RWPE2 (cell line): ENCODE results near the gene USP34.

Source experiments
- ATAC-seq: fragments of 200-7000 bp; cut with Tn5 transposase; 3 replicates; pipeline ENCODE4 v1.9.1; 2021; ENCODE audit warnings: low read depth
- DNase-seq: peaks from one replicate; pipeline ENCODE4 v3.0.0-alpha.2; 2020; ENCODE audit warnings: low spot score
- H3K27ac ChIP-seq: fragments of 450-650 bp; 2 replicates; pipeline ENCODE4 v1.5.1; 2017; ENCODE audit warnings: mild to moderate bottlenecking; ENCODE audit not compliant: poor library complexity, severe bottlenecking
- H3K27me3 ChIP-seq: fragments of 250-450 bp; sonication (Bioruptor Pico); 2 replicates; pipeline ENCODE4 v1.5.1; 2021; ENCODE audit warnings: mild to moderate bottlenecking, moderate library complexity; ENCODE audit not compliant: insufficient read depth, poor library complexity, severe bottlenecking
- H3K36me3 ChIP-seq: fragments of 250-450 bp; sonication (Bioruptor Pico); 2 replicates; pipeline ENCODE4 v1.5.1; 2020; ENCODE audit warnings: low read depth, mild to moderate bottlenecking, moderate library complexity
- H3K4me1 ChIP-seq: fragments of 250-450 bp; sonication (Bioruptor Pico); 2 replicates; pipeline ENCODE4 v1.5.1; 2021; ENCODE audit warnings: mild to moderate bottlenecking, moderate library complexity; ENCODE audit not compliant: insufficient read depth, poor library complexity, severe bottlenecking
- H3K4me3 ChIP-seq: fragments of 250-450 bp; sonication (Bioruptor Pico); 2 replicates; pipeline ENCODE4 v1.5.1; 2021; ENCODE audit warnings: mild to moderate bottlenecking, moderate library complexity; ENCODE audit not compliant: severe bottlenecking
- H3K9me3 ChIP-seq: fragments of 250-450 bp; sonication (Bioruptor Pico); 2 replicates; pipeline ENCODE4 v1.5.1; 2021; ENCODE audit warnings: mild to moderate bottlenecking, moderate library complexity; ENCODE audit not compliant: severe bottlenecking
- CTCF ChIP-seq: fragments of 450-650 bp; IDR thresholded peaks from one replicate; pipeline ENCODE4 v1.5.1; 2017; ENCODE audit warnings: mild to moderate bottlenecking, moderate library complexity; ENCODE audit not compliant: poor library complexity, severe bottlenecking

USP34 gene

GRCh38 chr2:61363580-61363979 is 107.3 kb downstream of the USP34 start:
- DNase-seq (no peak), ATAC-seq (no peak)
- Histone ChIP-seq H3K36me3 (peaks cover 36% of the 10 kb centered on the region), H3K27me3 (no peaks in the 10 kb centered on the region), H3K4me1 (no peaks in the 10 kb centered on the region), H3K4me3 (no peak overlapping the region), H3K27ac (no peak overlapping the region), H3K9me3 (no peaks in the 10 kb centered on the region)
- no peak for TF ChIP-seq CTCF

GRCh38 chr2:61362873-61363272 is 108.0 kb downstream of the USP34 start:
- no peak for TF ChIP-seq CTCF
- Histone ChIP-seq H3K27me3 (no peaks in the 10 kb centered on the region), H3K4me3 (no peak overlapping the region), H3K27ac (no peak overlapping the region), H3K9me3 (no peaks in the 10 kb centered on the region), H3K4me1 (peaks cover 1% of the 10 kb centered on the region), H3K36me3 (peaks cover 32% of the 10 kb centered on the region)
- ATAC-seq: no peak
- no peak for DNase-seq

GRCh38 chr2:61361068-61361467 is 109.8 kb downstream of the USP34 start:
- ATAC-seq (no peak), DNase-seq (no peak)
- Histone ChIP-seq H3K4me1 (peaks cover 6% of the 10 kb centered on the region), H3K9me3 (no peaks in the 10 kb centered on the region), H3K4me3 (no peak overlapping the region), H3K27me3 (no peaks in the 10 kb centered on the region), H3K27ac (no peak overlapping the region), H3K36me3 (peaks cover 25% of the 10 kb centered on the region)
- no peak for TF ChIP-seq CTCF

GRCh38 chr2:61359058-61359457 is 111.8 kb downstream of the USP34 start:
- H3K36me3 ChIP-seq: peaks cover 22% of the 10 kb centered on the region
- ATAC-seq (no peak), DNase-seq (no peak)
- no peak overlapping the region for H3K4me3 ChIP-seq
- no peaks in the 10 kb centered on the region for H3K27me3 ChIP-seq
- TF ChIP-seq CTCF: no peak
- peaks cover 2% of the 10 kb centered on the region for H3K9me3 ChIP-seq
- H3K4me1 ChIP-seq: peaks cover 6% of the 10 kb centered on the region
- H3K27ac ChIP-seq: no peak overlapping the region

- no peak for ATAC-seq
- Histone ChIP-seq H3K27ac (no peak overlapping the region), H3K36me3 (peaks cover 21% of the 10 kb centered on the region)
Measured at GRCh38 chr2:61357681-61358080, 113.2 kb downstream of the USP34 start.

More at GRCh38 chr2:61357681-61358080, 113.2 kb downstream of the USP34 start:
- no peak for TF ChIP-seq CTCF
- no peaks in the 10 kb centered on the region for H3K27me3 ChIP-seq
- DNase-seq: no peak
- no peak overlapping the region for H3K4me3 ChIP-seq
- peaks cover 8% of the 10 kb centered on the region for H3K9me3 ChIP-seq
- H3K4me1 ChIP-seq: peaks cover 6% of the 10 kb centered on the region
